ENCODE data around the gene ZNF862. TPM values are rescaled to one million over a fixed set of nuclear protein-coding genes. Genes with fewer than 3 reads are reported as not detected.

The ZNF862 gene
- total RNA-seq, 1 experiment from 2014 or later = 1.9 TPM

DNA sequence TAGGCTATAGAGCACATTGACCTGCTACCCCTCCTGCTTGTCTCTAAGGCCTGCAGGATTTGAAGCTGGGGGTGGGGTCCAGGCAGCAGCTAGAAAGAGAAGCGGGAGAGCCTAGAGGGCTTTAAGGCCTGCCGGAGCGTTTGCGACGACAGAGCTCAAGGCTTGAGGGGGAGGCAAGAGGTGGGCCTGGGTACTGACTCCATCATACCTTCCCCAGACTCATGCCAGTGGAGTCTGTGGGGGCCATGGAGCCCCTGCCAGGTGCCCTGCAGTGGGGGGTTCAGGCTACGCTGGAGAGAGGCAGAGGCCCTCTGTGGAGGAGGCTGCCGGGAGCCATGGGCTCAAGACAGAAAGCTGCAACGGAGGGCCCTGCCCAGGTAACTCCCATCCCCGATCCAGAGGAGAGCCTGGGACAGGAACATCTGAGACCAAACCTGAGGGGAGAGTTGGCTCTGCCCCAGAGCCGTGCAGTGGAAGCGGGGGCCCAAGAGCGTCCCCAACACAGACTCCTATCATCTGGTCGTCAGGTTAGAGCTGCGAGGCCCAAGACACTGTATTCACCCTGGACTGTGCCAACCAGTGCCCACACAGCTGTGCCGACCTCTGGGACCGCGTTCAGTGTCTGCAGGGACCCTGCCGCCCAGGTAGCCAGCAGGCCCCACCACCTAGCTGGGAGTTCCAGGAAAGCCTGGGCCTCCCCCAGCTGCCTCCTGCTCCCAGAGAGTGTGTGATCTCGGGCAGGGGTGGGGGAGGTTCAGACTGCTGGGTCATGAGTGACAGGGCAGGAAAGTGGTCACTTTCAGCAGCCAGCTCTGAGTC is 13.2 kb upstream of the ZNF862 start:
- Mint-ChIP-seq H3K4me1 (peaks cover 0 to 3% of the 10 kb centered on the region in 2 experiments; a peak in 1 of 4 replicates), H3K9me3 (peaks cover 8 to 13% of the 10 kb centered on the region in 2 experiments; a peak in 4 of 5 replicates), H3K27me3 (ENCODE audit: low read depth) (peaks cover 13% of the 10 kb centered on the region), H3K36me3 (ENCODE audit: insufficient read depth in 1 of 3, low read depth in 3 of 3) (peaks cover 0 to 4% (median 0%) of the 10 kb centered on the region in 3 experiments; a peak in 1 of 7 replicates), H3K4me3 (no peak overlapping the region), H3K27ac (no peak overlapping the region)
- Histone ChIP-seq H2BK5ac (ENCODE audit: insufficient read length, low read length) (no peak overlapping the region), H3K14ac (ENCODE audit: insufficient read depth, low read length) (no peak overlapping the region), H2BK15ac (ENCODE audit: low read depth, low read length) (no peak overlapping the region), H3K23ac (ENCODE audit: insufficient read length, low read depth, low read length) (no peak overlapping the region), H2BK12ac (ENCODE audit: insufficient read length, low read depth, low read length) (no peak overlapping the region), H3K9me3 (ENCODE audit: control insufficient read depth, low read depth, low read length) (no peaks in the 10 kb centered on the region), H3K27me3 (ENCODE audit: insufficient read depth, low read length) (no peaks in the 10 kb centered on the region), H3K4me1 (ENCODE audit: insufficient read depth, low read length) (no peaks in the 10 kb centered on the region), H3K79me1 (ENCODE audit: insufficient read depth, low read depth, low read length, poor library complexity, severe bottlenecking) (no peaks in the 10 kb centered on the region), H3K9ac (ENCODE audit: extremely low read depth, insufficient read length, low read length) (no peak overlapping the region), H3T11ph (ENCODE audit: low read length) (no peak overlapping the region), H4K5ac (ENCODE audit: insufficient read length, low read depth, low read length) (no peak overlapping the region), H4K20me1 (ENCODE audit: control insufficient read depth, insufficient read depth, insufficient read length) (no peaks in the 10 kb centered on the region), H2AK5ac (ENCODE audit: insufficient read length, low read length) (no peak overlapping the region), H3K56ac (ENCODE audit: insufficient read length, low read depth, low read length) (no peak overlapping the region), H3K23me2 (ENCODE audit: insufficient read length, low read depth, low read length, poor library complexity, severe bottlenecking) (no peaks in the 10 kb centered on the region), H2BK20ac (ENCODE audit: low read depth, low read length, poor library complexity, severe bottlenecking) (no peak overlapping the region), H4K8ac (replicated peaks; ENCODE audit: insufficient read length, low read depth, low read length) (no peak overlapping the region), H3K79me2 (ENCODE audit: insufficient read depth, low read length) (no peaks in the 10 kb centered on the region), H2BK120ac (ENCODE audit: low read depth, low read length, poor library complexity, severe bottlenecking) (no peak overlapping the region), H3K4me2 (ENCODE audit: insufficient read depth, insufficient read length, low read length) (no peak overlapping the region), H3K18ac (ENCODE audit: insufficient read length, low read depth, low read length) (no peak overlapping the region), H2AFZ (ENCODE audit: low read length) (no peak overlapping the region), H3K4ac (ENCODE audit: low read depth, low read length) (no peak overlapping the region), H4K91ac (ENCODE audit: insufficient read length, low read depth, low read length) (no peak overlapping the region), H3K27ac (ENCODE audit: insufficient read length, low read depth, low read length) (no peak overlapping the region)
- DNase-seq = no peak
- no CpG with 5 or more reads among the region's 19 CpGs for WGBS (ENCODE audit: extremely low coverage, insufficient read length, low lambda C conversion rate)
- TF ChIP-seq, protein P1, sequence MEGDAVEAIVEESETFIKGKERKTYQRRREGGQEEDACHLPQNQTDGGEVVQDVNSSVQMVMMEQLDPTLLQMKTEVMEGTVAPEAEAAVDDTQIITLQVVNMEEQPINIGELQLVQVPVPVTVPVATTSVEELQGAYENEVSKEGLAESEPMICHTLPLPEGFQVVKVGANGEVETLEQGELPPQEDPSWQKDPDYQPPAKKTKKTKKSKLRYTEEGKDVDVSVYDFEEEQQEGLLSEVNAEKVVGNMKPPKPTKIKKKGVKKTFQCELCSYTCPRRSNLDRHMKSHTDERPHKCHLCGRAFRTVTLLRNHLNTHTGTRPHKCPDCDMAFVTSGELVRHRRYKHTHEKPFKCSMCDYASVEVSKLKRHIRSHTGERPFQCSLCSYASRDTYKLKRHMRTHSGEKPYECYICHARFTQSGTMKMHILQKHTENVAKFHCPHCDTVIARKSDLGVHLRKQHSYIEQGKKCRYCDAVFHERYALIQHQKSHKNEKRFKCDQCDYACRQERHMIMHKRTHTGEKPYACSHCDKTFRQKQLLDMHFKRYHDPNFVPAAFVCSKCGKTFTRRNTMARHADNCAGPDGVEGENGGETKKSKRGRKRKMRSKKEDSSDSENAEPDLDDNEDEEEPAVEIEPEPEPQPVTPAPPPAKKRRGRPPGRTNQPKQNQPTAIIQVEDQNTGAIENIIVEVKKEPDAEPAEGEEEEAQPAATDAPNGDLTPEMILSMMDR (conservative IDR thresholded peaks at IDR 0.05) = no peak

Data from H9 (cell line).